Small intestine (tissue), 7 donors: Measurements from ENCODE around the gene TET2. TPM values are rescaled to one million over a fixed set of nuclear protein-coding genes. Genes with fewer than 3 reads are reported as not detected.

ENCODE experiments used
- DNase-seq, 2 donors: peaks; one replicate each; pipeline versions ENCODE4 v3.0.0 to v3.0.0-alpha.2; 2013
- FAIRE-seq: peaks from 2 replicates; lab custom pipeline; 2012; peaks lifted over from hg19 to GRCh38; lab: Jason Lieb, UNC
- H3K27ac ChIP-seq, 3 donors: one replicate each; pipeline ENCODE4 v1.5.1; 2013; ENCODE audit warnings: low read length in 2 of 3, mild to moderate bottlenecking in 2 of 3, control low read depth in 1 of 3, inconsistent platforms in 1 of 3, low read depth in 1 of 3, moderate library complexity in 1 of 3
- H3K27me3 ChIP-seq, 3 donors: one replicate each; pipeline ENCODE4 v1.6.1; 2013; ENCODE audit warnings: low read length in 3 of 3, inconsistent platforms in 1 of 3; ENCODE audit not compliant: control insufficient read depth in 3 of 3, insufficient read depth in 3 of 3
- H3K36me3 ChIP-seq, 3 donors: one replicate each; pipeline ENCODE4 v1.6.1; 2013; ENCODE audit warnings: low read length in 3 of 3, inconsistent platforms in 1 of 3, low read depth in 1 of 3, mild to moderate bottlenecking in 1 of 3, moderate library complexity in 1 of 3; ENCODE audit not compliant: control insufficient read depth in 3 of 3, insufficient read depth in 2 of 3
- H3K4me1 ChIP-seq, 3 donors: one replicate each; pipeline ENCODE4 v1.6.1; 2013; ENCODE audit warnings: low read length in 2 of 3, inconsistent platforms in 1 of 3, low read depth in 1 of 3, mild to moderate bottlenecking in 1 of 3, moderate library complexity in 1 of 3; ENCODE audit not compliant: control insufficient read depth in 3 of 3, insufficient read depth in 2 of 3
- H3K4me3 ChIP-seq, 3 donors: one replicate each; pipeline ENCODE4 v1.5.1; 2013; ENCODE audit warnings: low read length in 3 of 3, control low read depth in 1 of 3, inconsistent platforms in 1 of 3, low read depth in 1 of 3, mild to moderate bottlenecking in 1 of 3, moderate library complexity in 1 of 3
- H3K9me3 ChIP-seq, 2 donors: one replicate each; pipeline ENCODE4 v1.6.1; 2013; ENCODE audit warnings: low read depth in 1 of 2, low read length in 1 of 2; ENCODE audit not compliant: control insufficient read depth in 2 of 2, insufficient read depth in 1 of 2
- WGBS, 3 donors: extraction: QIAGEN DNeasy Blood & Tissue Kit; methylation state at CpG; one replicate each; pipeline ENCODE4 v1.1.7; 2013; 5-methylcytosine and 5-hydroxymethylcytosine counted together
- polyA plus RNA-seq, 4 donors: library from polyadenylated mRNA; stranded (reverse) in 3 of 4; unstranded in 1 of 4; fragments of 200-250 nt in 3 of 4; fragments of 120-200 nt in 1 of 4; gene quantifications; one replicate each; pipeline versions ENCODE4 v1.2.1 to v1.2.3, GENCODE V29; 2013
- donor health status: healthy with polysubstance abuse.
- donor health status: control.
- donor health status: control.
- donor health status: Bipolar disorder and iron deficiency.
- donor health status: healthy.

The TET2 gene
- polyA plus RNA-seq, 4 donors = 3.0 to 18.9 (median 4.6) TPM

GRCh38 chr4:105277702-105278101 lies 131.0 kb downstream of the TET2 start:
- FAIRE-seq (no peak), DNase-seq (no peak)
- no peaks in the 10 kb centered on the region for H3K27me3 ChIP-seq
- no peaks in the 10 kb centered on the region for H3K9me3 ChIP-seq
- H3K4me3 ChIP-seq = no peak overlapping the region
- H3K36me3 ChIP-seq = peaks cover 9 to 13% (median 10%) of the 10 kb centered on the region in 3 donors
- H3K4me1 ChIP-seq = no peaks in the 10 kb centered on the region
- no peak overlapping the region for H3K27ac ChIP-seq
- 72 to 90% (median 79%) methylated on average over 1 of the region's 1 CpG for WGBS, 3 donors

DNA sequence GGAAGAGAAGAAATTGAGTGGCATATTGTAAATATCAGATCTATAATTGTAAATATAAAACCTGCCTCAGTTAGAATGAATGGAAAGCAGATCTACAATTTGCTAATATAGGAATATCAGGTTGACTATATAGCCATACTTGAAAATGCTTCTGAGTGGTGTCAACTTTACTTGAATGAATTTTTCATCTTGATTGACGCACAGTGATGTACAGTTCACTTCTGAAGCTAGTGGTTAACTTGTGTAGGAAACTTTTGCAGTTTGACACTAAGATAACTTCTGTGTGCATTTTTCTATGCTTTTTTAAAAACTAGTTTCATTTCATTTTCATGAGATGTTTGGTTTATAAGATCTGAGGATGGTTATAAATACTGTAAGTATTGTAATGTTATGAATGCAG lies 132.6 kb downstream of the TET2 start:
- Histone ChIP-seq H3K36me3 (peaks cover 7 to 11% (median 9%) of the 10 kb centered on the region in 3 donors), H3K9me3 (no peaks in the 10 kb centered on the region), H3K4me1 (no peaks in the 10 kb centered on the region), H3K4me3 (no peak overlapping the region), H3K27ac (no peak overlapping the region), H3K27me3 (no peaks in the 10 kb centered on the region)
- 90 to 93% (median 90%) methylated on average over 1 of the region's 1 CpG for WGBS, 3 donors
- FAIRE-seq = no peak
- no peak for DNase-seq

- no peaks in the 10 kb centered on the region for H3K9me3 ChIP-seq
- no peak overlapping the region for H3K27ac ChIP-seq
- WGBS, 3 donors = 26 to 37% (median 30%) methylated on average over 1 of the region's 1 CpG
- no peaks in the 10 kb centered on the region for H3K4me1 ChIP-seq
- H3K4me3 ChIP-seq = no peak overlapping the region
- H3K36me3 ChIP-seq = peaks cover 5 to 8% (median 6%) of the 10 kb centered on the region in 3 donors
- H3K27me3 ChIP-seq = no peaks in the 10 kb centered on the region
- no peak for DNase-seq
- FAIRE-seq = no peak
Measured at GRCh38 chr4:105280338-105281123, 133.9 kb downstream of the TET2 start.

DNA sequence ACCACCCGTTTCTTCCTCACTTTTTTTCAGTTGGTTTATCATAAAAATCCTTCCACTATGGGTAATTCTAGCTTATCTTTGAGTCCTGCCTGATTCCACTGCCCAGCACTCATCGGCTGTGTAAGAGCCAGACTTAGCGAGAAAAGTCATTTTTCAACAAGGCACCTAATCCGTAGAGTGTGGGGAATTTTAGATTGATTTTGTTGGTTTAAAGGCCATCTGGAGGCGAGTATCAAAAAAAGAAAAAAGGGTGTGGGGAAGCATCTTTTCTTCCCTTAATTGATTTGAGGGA lies 134.4 kb downstream of the TET2 start:
- H3K27ac ChIP-seq = no peak overlapping the region

DNA sequence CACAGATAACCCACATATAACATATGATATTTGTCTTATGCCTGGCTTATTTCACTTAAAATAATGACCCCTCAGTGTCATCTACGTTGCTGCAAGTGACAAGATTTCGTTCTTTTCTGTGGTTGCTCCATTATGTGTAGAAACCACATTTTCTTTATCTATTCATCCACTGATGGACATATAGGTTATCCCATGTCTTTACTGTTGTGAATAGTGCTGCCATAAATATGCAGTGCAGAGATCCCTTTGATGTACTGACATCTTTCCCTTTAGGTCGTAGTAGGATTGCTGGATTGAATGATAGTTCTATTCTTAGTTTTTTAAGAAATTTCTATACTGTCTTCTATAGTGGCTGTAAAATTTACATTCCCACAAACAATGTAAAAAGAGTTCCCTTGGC lies 135.8 kb downstream of the TET2 start:
- WGBS, 3 donors = 89 to 90% (median 89%) methylated on average over 3 of the region's 3 CpGs
- DNase-seq (no peak), FAIRE-seq (no peak)
- Histone ChIP-seq H3K4me1 (no peaks in the 10 kb centered on the region), H3K4me3 (no peak overlapping the region), H3K27ac (no peak overlapping the region), H3K36me3 (peaks cover 0 to 2% (median 0%) of the 10 kb centered on the region in 3 donors), H3K9me3 (peaks cover 0 to 4% of the 10 kb centered on the region in 2 donors), H3K27me3 (no peaks in the 10 kb centered on the region)

More for the DNA sequence above, 134.4 kb downstream of the TET2 start:
- FAIRE-seq = no peak
- DNase-seq = no peak
- Histone ChIP-seq H3K4me1 (no peaks in the 10 kb centered on the region), H3K27me3 (no peaks in the 10 kb centered on the region), H3K36me3 (peaks cover under 1 to 4% (median 3%) of the 10 kb centered on the region in 3 donors), H3K9me3 (no peaks in the 10 kb centered on the region), H3K4me3 (no peak overlapping the region)
- 68 to 85% (median 75%) methylated on average over 5 of the region's 5 CpGs for WGBS, 3 donors

GRCh38 chr4:105283501-105283900 lies 136.8 kb downstream of the TET2 start:
- Histone ChIP-seq H3K4me1 (no peaks in the 10 kb centered on the region), H3K4me3 (no peak overlapping the region), H3K27ac (no peak overlapping the region), H3K36me3 (no peaks in the 10 kb centered on the region), H3K9me3 (peaks cover 0 to 8% of the 10 kb centered on the region in 2 donors), H3K27me3 (no peaks in the 10 kb centered on the region)
- 94 to 96% (median 94%) methylated on average over 1 of the region's 1 CpG for WGBS, 3 donors
- no peak for FAIRE-seq
- DNase-seq = no peak

DNA sequence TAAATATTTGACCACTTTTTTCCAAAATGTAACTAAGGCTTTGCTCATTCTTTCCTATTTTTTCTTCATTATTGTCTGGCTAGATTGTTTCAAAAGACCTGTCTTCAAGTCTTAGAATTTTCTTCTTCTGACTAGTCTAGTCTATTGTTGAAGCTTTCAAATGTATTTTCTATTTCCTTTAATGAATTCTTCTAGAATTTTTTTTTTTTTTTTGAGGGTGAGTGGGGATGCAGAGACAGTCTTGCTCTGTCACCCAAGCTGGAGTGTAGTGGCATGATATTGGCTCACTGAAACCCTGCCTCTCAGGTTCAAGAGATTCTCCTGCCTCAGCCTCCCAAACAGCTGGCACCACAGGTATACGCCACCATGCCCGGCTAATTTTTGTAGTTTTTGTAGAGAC lies 141.4 kb downstream of the TET2 start:
- no peak overlapping the region for H3K4me3 ChIP-seq
- WGBS, 3 donors = 96 to 100% (median 96%) methylated on average over 2 of the region's 2 CpGs
- peaks cover 0 to 5% (median 0%) of the 10 kb centered on the region in 3 donors for H3K36me3 ChIP-seq
- DNase-seq (no peak), FAIRE-seq (no peak)
- H3K4me1 ChIP-seq = peaks cover 0 to 3% (median 0%) of the 10 kb centered on the region in 3 donors
- H3K9me3 ChIP-seq = peaks cover 0 to 20% of the 10 kb centered on the region in 2 donors
- H3K27ac ChIP-seq = no peak overlapping the region
- no peaks in the 10 kb centered on the region for H3K27me3 ChIP-seq

DNA sequence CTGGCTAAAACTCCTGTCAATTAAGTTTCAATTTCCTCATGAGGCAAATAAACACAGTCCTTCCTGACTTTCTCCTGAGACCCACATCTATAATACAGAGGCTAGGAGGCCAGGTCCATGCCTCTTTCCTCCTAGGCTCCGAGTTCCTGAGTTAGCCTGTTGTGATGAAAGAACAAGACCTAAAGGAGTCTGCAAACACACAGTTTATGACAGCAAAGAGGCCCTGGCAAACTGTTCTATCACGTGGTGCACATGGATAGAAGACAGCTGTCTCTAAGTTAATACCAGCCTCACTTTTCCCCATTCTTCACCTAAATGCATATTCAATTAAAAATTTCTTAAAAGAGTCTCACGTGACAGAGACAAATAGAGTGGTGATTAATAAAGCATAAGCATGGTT lies 145.2 kb downstream of the TET2 start:
- Histone ChIP-seq H3K27me3 (no peaks in the 10 kb centered on the region), H3K27ac (no peak overlapping the region), H3K9me3 (peaks cover 0 to 17% of the 10 kb centered on the region in 2 donors), H3K36me3 (peaks cover 0 to 5% (median 0%) of the 10 kb centered on the region in 3 donors), H3K4me3 (no peak overlapping the region), H3K4me1 (peaks cover 0 to 3% (median 0%) of the 10 kb centered on the region in 3 donors)
- peak in 1 of 2 donors; percentile 71 for DNase-seq
- no peak for FAIRE-seq
- 39 to 47% (median 39%) methylated on average over 3 of the region's 3 CpGs for WGBS, 3 donors
